Smooth muscle cell of trachea (primary cell): ENCODE data around the gene STARD13. TPM values are rescaled to one million over a fixed set of nuclear protein-coding genes. Genes with fewer than 3 reads are reported as not detected.

Experiments used
- total RNA-seq: library from RNA; depleted of rRNA; stranded (reverse); fragments of >200 nt; gene quantifications from 2 replicates; pipeline ENCODE4 v1.2.1, GENCODE V29; 2014

The STARD13 gene, protein sequence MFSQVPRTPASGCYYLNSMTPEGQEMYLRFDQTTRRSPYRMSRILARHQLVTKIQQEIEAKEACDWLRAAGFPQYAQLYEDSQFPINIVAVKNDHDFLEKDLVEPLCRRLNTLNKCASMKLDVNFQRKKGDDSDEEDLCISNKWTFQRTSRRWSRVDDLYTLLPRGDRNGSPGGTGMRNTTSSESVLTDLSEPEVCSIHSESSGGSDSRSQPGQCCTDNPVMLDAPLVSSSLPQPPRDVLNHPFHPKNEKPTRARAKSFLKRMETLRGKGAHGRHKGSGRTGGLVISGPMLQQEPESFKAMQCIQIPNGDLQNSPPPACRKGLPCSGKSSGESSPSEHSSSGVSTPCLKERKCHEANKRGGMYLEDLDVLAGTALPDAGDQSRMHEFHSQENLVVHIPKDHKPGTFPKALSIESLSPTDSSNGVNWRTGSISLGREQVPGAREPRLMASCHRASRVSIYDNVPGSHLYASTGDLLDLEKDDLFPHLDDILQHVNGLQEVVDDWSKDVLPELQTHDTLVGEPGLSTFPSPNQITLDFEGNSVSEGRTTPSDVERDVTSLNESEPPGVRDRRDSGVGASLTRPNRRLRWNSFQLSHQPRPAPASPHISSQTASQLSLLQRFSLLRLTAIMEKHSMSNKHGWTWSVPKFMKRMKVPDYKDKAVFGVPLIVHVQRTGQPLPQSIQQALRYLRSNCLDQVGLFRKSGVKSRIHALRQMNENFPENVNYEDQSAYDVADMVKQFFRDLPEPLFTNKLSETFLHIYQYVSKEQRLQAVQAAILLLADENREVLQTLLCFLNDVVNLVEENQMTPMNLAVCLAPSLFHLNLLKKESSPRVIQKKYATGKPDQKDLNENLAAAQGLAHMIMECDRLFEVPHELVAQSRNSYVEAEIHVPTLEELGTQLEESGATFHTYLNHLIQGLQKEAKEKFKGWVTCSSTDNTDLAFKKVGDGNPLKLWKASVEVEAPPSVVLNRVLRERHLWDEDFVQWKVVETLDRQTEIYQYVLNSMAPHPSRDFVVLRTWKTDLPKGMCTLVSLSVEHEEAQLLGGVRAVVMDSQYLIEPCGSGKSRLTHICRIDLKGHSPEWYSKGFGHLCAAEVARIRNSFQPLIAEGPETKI
- 15.1 and 17.5 TPM in 2 replicates for total RNA-seq

DNA sequence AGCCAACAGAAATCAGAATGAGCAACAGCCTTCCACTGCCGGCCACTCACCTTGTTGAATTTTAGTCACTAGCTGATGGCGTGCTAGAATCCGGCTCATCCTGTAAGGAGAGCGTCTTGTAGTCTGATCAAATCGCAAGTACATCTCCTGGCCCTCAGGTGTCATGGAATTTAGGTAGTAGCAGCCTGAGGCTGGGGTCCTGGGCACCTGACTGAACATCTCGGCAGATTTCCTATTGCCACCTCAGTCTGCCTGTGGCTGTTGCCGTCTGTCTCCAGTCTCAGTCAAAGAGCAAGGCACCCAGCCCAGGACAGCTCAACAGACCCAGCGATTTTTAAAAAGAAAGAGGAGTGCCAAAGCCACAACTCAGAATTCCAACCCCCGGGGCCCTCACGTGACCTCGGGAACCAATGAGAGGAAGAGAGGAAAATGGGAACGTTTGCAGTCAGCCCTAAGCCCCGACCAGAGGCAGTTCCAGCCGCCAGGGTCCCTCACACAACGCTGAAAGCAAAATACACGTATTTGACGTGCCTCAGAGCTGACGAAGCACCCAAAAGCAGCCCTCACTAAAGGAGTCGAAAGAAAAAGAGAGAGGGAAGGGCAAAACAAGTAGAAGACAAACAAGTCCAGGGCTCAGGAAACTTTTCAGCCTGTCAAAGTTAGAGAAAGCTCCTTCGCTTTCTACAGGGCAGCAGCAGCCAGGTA, at the start of gene STARD13:
TSS of gene STARD13 (minus strand) at position 336 of the 705 bp plus-strand sequence. CDS start at position 219, 117 bp downstream.

